Stimulated activated CD8-positive, alpha-beta memory T cell treated with anti-CD3 and anti-CD28 coated beads, Interleukin-4, amount 100 ng/mL, for 24 hours (primary cell): Measurements from ENCODE around the gene GRK6.

ENCODE experiments used
- DNase-seq: peaks from one replicate; pipeline ENCODE4 v3.0.0-alpha.2; 2020; ENCODE audit warnings: low read depth

The GRK6 gene

GRCh38 chr5:177454397-177455035, 28.0 kb downstream of the GRK6 start:
- peak; percentile 91 for DNase-seq

GRCh38 chr5:177455036-177455660, 28.7 kb downstream of the GRK6 start:
- peak; percentile 86 for DNase-seq

GRCh38 chr5:177455661-177456590, 29.4 kb downstream of the GRK6 start:
- peak; percentile 93 for DNase-seq

- DNase-seq = no peak
These were observed 30.1 kb downstream of the GRK6 start for GRCh38 chr5:177456591-177456964.

GRCh38 chr5:177456976-177457851, 30.7 kb downstream of the GRK6 start:
- DNase-seq = no peak

GRCh38 chr5:177457852-177458681, 31.6 kb downstream of the GRK6 start:
- no peak for DNase-seq

- no peak for DNase-seq
These were observed 32.5 kb downstream of the GRK6 start for GRCh38 chr5:177458912-177459350.

- DNase-seq = no peak
These were observed 32.9 kb downstream of the GRK6 start for GRCh38 chr5:177459357-177459756.

- no peak for DNase-seq
These were observed 33.5 kb downstream of the GRK6 start for GRCh38 chr5:177459819-177460628.

GRCh38 chr5:177462021-177462670, 35.7 kb downstream of the GRK6 start:
- no peak for DNase-seq

GRCh38 chr5:177465044-177465443, 38.6 kb downstream of the GRK6 start:
- no peak for DNase-seq

GRCh38 chr5:177466861-177467260, 40.4 kb downstream of the GRK6 start:
- DNase-seq = no peak

- DNase-seq = no peak
These were observed 41.0 kb downstream of the GRK6 start for GRCh38 chr5:177467436-177467835.

- DNase-seq = no peak
These were observed 41.8 kb downstream of the GRK6 start for GRCh38 chr5:177468329-177468684.

GRCh38 chr5:177468685-177469628, 42.5 kb downstream of the GRK6 start:
- no peak for DNase-seq

- no peak for DNase-seq
These were observed 43.5 kb downstream of the GRK6 start for GRCh38 chr5:177469750-177470525.

GRCh38 chr5:177470759-177471536, 44.5 kb downstream of the GRK6 start:
- DNase-seq = no peak
